GM23338 (cell line): Measurements from ENCODE around the gene F8. TPM values are rescaled to one million over a fixed set of nuclear protein-coding genes. Genes with fewer than 3 reads are reported as not detected.

Experiments used
- ATAC-seq: fragments of 200-7000 bp; cut with Tn5 transposase; 3 replicates; pipeline ENCODE4 v1.9.1; 2020
- DNase-seq: peaks from one replicate; pipeline ENCODE4 v3.0.0-alpha.2; 2015; ENCODE audit warnings: low spot score
- H2AFZ ChIP-seq: fragments of 200-600 bp; sonication (generic); 2 replicates; pipeline ENCODE4 v1.8.0; 2016; ENCODE audit warnings: antibody characterized with exemption, mild to moderate bottlenecking, moderate library complexity
- H3F3A ChIP-seq: fragments of 200-600 bp; sonication (generic); replicated peaks from 2 replicates; pipeline ENCODE4 v1.8.0; 2017; ENCODE audit warnings: antibody characterized with exemption, mixed run types, low read depth
- H3K27ac ChIP-seq: fragments of 200-600 bp; sonication (generic); 2 replicates; pipeline ENCODE4 v1.6.1; 2016; ENCODE audit warnings: low read depth
- H3K27me3 ChIP-seq: fragments of 200-600 bp; sonication (generic); 2 replicates; pipeline ENCODE4 v1.8.0; 2016; ENCODE audit warnings: mild to moderate bottlenecking, mixed run types, moderate library complexity; ENCODE audit not compliant: insufficient read depth
- H3K36me3 ChIP-seq: fragments of 200-600 bp; sonication (generic); 2 replicates; pipeline ENCODE4 v1.8.0; 2016; ENCODE audit warnings: mild to moderate bottlenecking; ENCODE audit not compliant: insufficient read depth
- H3K4me1 ChIP-seq: fragments of 200-600 bp; sonication (generic); 2 replicates; pipeline ENCODE4 v1.8.0; 2016; ENCODE audit warnings: mild to moderate bottlenecking, moderate library complexity; ENCODE audit not compliant: insufficient read depth
- H3K4me2 ChIP-seq: fragments of 200-600 bp; sonication (generic); 2 replicates; pipeline ENCODE4 v1.7.1; 2017; ENCODE audit warnings: mixed run types
- H3K4me3 ChIP-seq: fragments of 200-600 bp; sonication (generic); 2 replicates; pipeline ENCODE4 v1.6.1; 2016; ENCODE audit warnings: mixed run types
- H3K79me2 ChIP-seq: fragments of 200-600 bp; sonication (generic); replicated peaks from 2 replicates; pipeline ENCODE4 v1.8.0; 2017; ENCODE audit warnings: mild to moderate bottlenecking; ENCODE audit not compliant: insufficient read depth
- H3K9me2 ChIP-seq: fragments of 200-600 bp; sonication (generic); 2 replicates; pipeline ENCODE4 v1.8.0; 2017; ENCODE audit not compliant: insufficient read depth
- H4K20me1 ChIP-seq: fragments of 200-600 bp; sonication (generic); replicated peaks from 2 replicates; pipeline ENCODE4 v1.8.0; 2017; ENCODE audit warnings: mild to moderate bottlenecking; ENCODE audit not compliant: insufficient read depth
- H3K27ac Mint-ChIP-seq: 2 replicates; pipeline ENCODE4 v1.8.0; 2020; ENCODE audit warnings: inconsistent platforms, mild to moderate bottlenecking, moderate library complexity, mixed read lengths
- H3K27me3 Mint-ChIP-seq: 3 replicates; pipeline ENCODE4 v1.8.0; 2022; ENCODE audit warnings: low read depth, mild to moderate bottlenecking, moderate library complexity, mixed read lengths, inconsistent platforms; ENCODE audit not compliant: insufficient read depth, poor library complexity
- H3K36me3 Mint-ChIP-seq: 3 replicates; pipeline ENCODE4 v1.8.0; 2021; ENCODE audit warnings: low read depth, mild to moderate bottlenecking, inconsistent platforms, moderate library complexity, mixed read lengths
- H3K4me1 Mint-ChIP-seq: 3 replicates; pipeline ENCODE4 v1.8.0; 2020; ENCODE audit warnings: mild to moderate bottlenecking, inconsistent platforms, mixed read lengths
- H3K4me3 Mint-ChIP-seq: 3 replicates; pipeline ENCODE4 v1.8.0; 2021; ENCODE audit warnings: moderate library complexity, mild to moderate bottlenecking, inconsistent platforms, mixed read lengths
- H3K9me3 Mint-ChIP-seq: 3 replicates; pipeline ENCODE4 v1.8.0; 2020; ENCODE audit warnings: moderate library complexity, mild to moderate bottlenecking, inconsistent platforms, mixed read lengths
- CTCF ChIP-seq, 2 experiments: fragments of 200-600 bp in 1 of 2; sonication (generic) in 1 of 2; conservative IDR thresholded peaks; 2 replicates each; pipeline versions ENCODE4 v1.5.1 to v1.6.1; 2016 to 2017; ENCODE audit warnings: antibody characterized with exemption in 2 of 2, low read depth in 2 of 2, mild to moderate bottlenecking in 2 of 2, moderate library complexity in 1 of 2
- ETS1 ChIP-seq: IDR thresholded peaks from 2 replicates; pipeline ENCODE4 v1.6.1; 2016; ENCODE audit warnings: antibody characterized with exemption
- JUNB ChIP-seq: IDR thresholded peaks from one replicate; pipeline ENCODE4 v1.6.1; 2016; ENCODE audit warnings: antibody characterized with exemption; ENCODE audit not compliant: unreplicated experiment
- POLR2AphosphoS5 ChIP-seq: IDR thresholded peaks from 2 replicates; pipeline ENCODE4 v1.6.1; 2016; ENCODE audit warnings: antibody characterized with exemption, low read depth
- STAT1 ChIP-seq: IDR thresholded peaks from one replicate; pipeline ENCODE4 v1.6.1; 2016; ENCODE audit warnings: antibody characterized with exemption; ENCODE audit not compliant: unreplicated experiment
- ZNF114 ChIP-seq: fragments of 250-450 bp; sonication (Bioruptor Pico); IDR thresholded peaks from 2 replicates; pipeline ENCODE4 v1.5.0; 2020; ENCODE audit warnings: mild to moderate bottlenecking, moderate library complexity
- ZNF462 ChIP-seq: fragments of 250-450 bp; sonication (Bioruptor Pico); IDR thresholded peaks from 2 replicates; pipeline ENCODE4 v1.5.0; 2020; ENCODE audit warnings: mild to moderate bottlenecking, moderate library complexity
- polyA plus RNA-seq: library from polyadenylated mRNA; unstranded; fragments of >200 nt; fragmentation: Nextera tagmentation; extraction: Ambion mirVana; gene quantifications from 2 replicates; pipeline ENCODE4 v1.2.1, GENCODE V29; 2016
- total RNA-seq: library from RNA; depleted of rRNA; stranded (reverse); fragments of >200 nt; shearing (Covaris generic); gene quantifications from 2 replicates; pipeline ENCODE4 v1.2.3, GENCODE V29; 2014

The F8 gene
- total and polyA plus RNA-seq, 2 experiments from 2014 or later, result 0.70 to 1.8 TPM

GRCh38 chrX:155005190-155005589 lies 17.3 kb downstream of the F8 start (continued):
- no peak for TF ChIP-seq ETS1

- Histone ChIP-seq H3K36me3 (no peaks in the 10 kb centered on the region), H2AFZ (no peak overlapping the region), H3K4me3 (no peak overlapping the region), H3K9me2 (no peaks in the 10 kb centered on the region), H3K4me2 (no peak overlapping the region), H3K27ac (no peak overlapping the region), H3F3A (no peaks in the 10 kb centered on the region), H3K79me2 (no peaks in the 10 kb centered on the region), H4K20me1 (no peaks in the 10 kb centered on the region), H3K4me1 (no peaks in the 10 kb centered on the region), H3K27me3 (no peaks in the 10 kb centered on the region)
- H3K4me3 Mint-ChIP-seq, result no peak overlapping the region
- no peak overlapping the region for H3K27ac Mint-ChIP-seq
- no peaks in the 10 kb centered on the region for H3K27me3 Mint-ChIP-seq
- H3K9me3 Mint-ChIP-seq, result no peaks in the 10 kb centered on the region
- no peak for TF ChIP-seq ZNF114
- DNase-seq, result no peak
- peaks cover 5% of the 10 kb centered on the region for H3K4me1 Mint-ChIP-seq
- no peaks in the 10 kb centered on the region for H3K36me3 Mint-ChIP-seq
- ATAC-seq, result no peak
These were observed 20.6 kb downstream of the F8 start for GRCh38 chrX:155001873-155002272.

GRCh38 chrX:155000841-155001240 lies 21.7 kb downstream of the F8 start:
- H3K36me3 Mint-ChIP-seq, result no peaks in the 10 kb centered on the region
- no peak overlapping the region for H3K4me3 Mint-ChIP-seq
- Histone ChIP-seq H3F3A (no peaks in the 10 kb centered on the region), H3K4me1 (no peaks in the 10 kb centered on the region), H3K27me3 (no peaks in the 10 kb centered on the region), H2AFZ (peak overlapping the region; percentile 47; the same call in 1 of the 2 replicates), H3K36me3 (no peaks in the 10 kb centered on the region), H3K4me2 (no peak overlapping the region), H3K27ac (no peak overlapping the region), H4K20me1 (no peaks in the 10 kb centered on the region), H3K4me3 (no peak overlapping the region), H3K79me2 (no peaks in the 10 kb centered on the region), H3K9me2 (no peaks in the 10 kb centered on the region)
- no peak overlapping the region for H3K27ac Mint-ChIP-seq
- DNase-seq, result no peak
- H3K4me1 Mint-ChIP-seq, result peaks cover 5% of the 10 kb centered on the region
- H3K27me3 Mint-ChIP-seq, result no peaks in the 10 kb centered on the region
- ATAC-seq, result no peak
- no peaks in the 10 kb centered on the region for H3K9me3 Mint-ChIP-seq
- TF ChIP-seq STAT1 (no peak), ZNF462 (CRISPR knock-in tag) (no peak), ZNF114 (no peak), ETS1 (no peak), POLR2AphosphoS5 (no peak), JUNB (no peak), CTCF (conservative IDR thresholded peaks at IDR 0.05; ENCODE audit: low read depth in 2 of 2) (no peak)
